ENCODE data around the gene KCNMA1. TPM values are rescaled to one million over a fixed set of nuclear protein-coding genes. Genes with fewer than 3 reads are reported as not detected.
"Not testable (repeated sequence)": the region's sequence is repeated elsewhere in the genome, so short reads cannot be mapped to it uniquely, and the experiment has no call there.

KCNMA1 gene
- 10 to 100 TPM in 7 of 8 experiments, 1 to 10 TPM in 1; 4.3 to 81.4 (median 17.3) TPM for total RNA-seq

- ATAC-seq (replicated peaks in 6 of 8): peak; percentile 44 to 87 (median 76)
- in situ Hi-C loops (cut with MboI; ENCODE audit: low pct_unique_long_range_greater_than_20kb in 2 of 9, low sequenced_read_pairs in 9 of 9, unreplicated experiment in 9 of 9): loop anchor here in 7 of 9 experiments (25.0 kb wide), 3 partner anchors 225 to 475 kb away; no protein-coding TSS in a partner anchor
- H3K4me3 ChIP-seq: peak within 1 kb of the TSS; percentile 50 to 67 (median 56)
- WGBS, 10 experiments: 0 to 3% methylated on average over 2 to 5 of the region's 121 CpGs; no CpG with 5 or more reads in 8 of the 10 experiments
- H3K27ac ChIP-seq: peak within 1 kb of the TSS; percentile 26 to 40
- H3K4me1 ChIP-seq (replicated peaks in 1 of 2): peaks cover 21% of the 10 kb centered on the region in 2 donors
Measured at GRCh38 chr10:77637532-77638320, at the start of gene KCNMA1. Gene KCNMA1 (minus strand): TSS chr10:77637808.

GRCh38 chr10:77686650-77687417 lies 49.2 kb upstream of the KCNMA1 start:
- Histone ChIP-seq H3K4me1 (replicated peaks in 1 of 2) (peaks cover 13 to 17% of the 10 kb centered on the region in 2 donors), H3K4me3 (no peak overlapping the region), H3K27ac (no peak overlapping the region)
- ATAC-seq (replicated peaks in 6 of 8): no peak
- in situ Hi-C loops (cut with MboI; ENCODE audit: low pct_unique_long_range_greater_than_20kb in 2 of 9, low sequenced_read_pairs in 9 of 9, unreplicated experiment in 9 of 9): no loop called here
- WGBS, 10 experiments: 18 to 100% (median 78%) methylated on average over 1 to 8 of the region's 11 CpGs

DNA sequence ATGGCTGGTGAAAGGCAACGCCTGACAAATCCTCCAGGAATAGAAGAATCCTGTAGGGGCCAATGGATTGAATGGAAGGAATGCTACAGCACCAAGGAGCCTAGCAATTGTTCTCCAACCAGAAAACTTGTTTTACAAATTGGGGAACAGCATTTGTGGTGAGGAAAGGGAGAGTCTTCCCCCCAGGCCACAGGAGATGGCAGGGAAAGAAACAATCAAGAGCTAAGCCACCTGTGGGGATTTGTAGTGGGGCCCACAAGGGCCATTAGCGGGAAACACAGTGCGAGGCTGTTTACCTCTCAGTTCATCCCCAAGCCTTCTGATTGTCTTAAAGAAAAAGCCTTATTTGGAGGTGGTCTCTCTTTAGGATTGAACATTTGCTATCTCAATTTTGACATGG lies 48.5 kb upstream of the KCNMA1 start:
- ATAC-seq (replicated peaks in 6 of 8): no peak
- 0 to 87% (median 65%) methylated on average over 1 to 3 of the region's 3 CpGs; no CpG with 5 or more reads in 4 of the 10 experiments for WGBS, 10 experiments
- Histone ChIP-seq H3K4me1 (replicated peaks in 1 of 2) (peaks cover 13 to 19% of the 10 kb centered on the region in 2 donors), H3K4me3 (no peak overlapping the region), H3K27ac (no peak overlapping the region)
- in situ Hi-C loops (cut with MboI; ENCODE audit: low pct_unique_long_range_greater_than_20kb in 2 of 9, low sequenced_read_pairs in 9 of 9, unreplicated experiment in 9 of 9): no loop called here

GRCh38 chr10:77685432-77685831 lies 47.8 kb upstream of the KCNMA1 start:
- Histone ChIP-seq H3K27ac (no peak overlapping the region), H3K4me3 (no peak overlapping the region), H3K4me1 (replicated peaks in 1 of 2) (peaks cover 13 to 18% of the 10 kb centered on the region in 2 donors)
- ATAC-seq (replicated peaks in 6 of 8): no peak
- 7 to 100% (median 41%) methylated on average over 1 to 3 of the region's 4 CpGs; no CpG with 5 or more reads in 4 of the 10 experiments for WGBS, 10 experiments
- in situ Hi-C loops (cut with MboI; ENCODE audit: low pct_unique_long_range_greater_than_20kb in 2 of 9, low sequenced_read_pairs in 9 of 9, unreplicated experiment in 9 of 9): no loop called here

GRCh38 chr10:77683088-77683432 lies 45.5 kb upstream of the KCNMA1 start:
- WGBS, 10 experiments: 60 to 100% (median 80%) methylated on average over 1 to 7 of the region's 8 CpGs; no CpG with 5 or more reads in 1 of the 10 experiments
- H3K4me3 ChIP-seq; H3K27ac ChIP-seq; ATAC-seq (replicated peaks in 6 of 8); in situ Hi-C loops (cut with MboI; ENCODE audit: low pct_unique_long_range_greater_than_20kb in 2 of 9, low sequenced_read_pairs in 9 of 9, unreplicated experiment in 9 of 9): not testable (repeated sequence)
- peaks cover 7 to 10% of the 10 kb centered on the region in 2 donors for H3K4me1 ChIP-seq (replicated peaks in 1 of 2)

GRCh38 chr10:77682393-77683087 lies 44.9 kb upstream of the KCNMA1 start:
- H3K4me3 ChIP-seq: no peak overlapping the region
- in situ Hi-C loops (cut with MboI; ENCODE audit: low pct_unique_long_range_greater_than_20kb in 2 of 9, low sequenced_read_pairs in 9 of 9, unreplicated experiment in 9 of 9): no loop called here
- no peak overlapping the region for H3K27ac ChIP-seq
- peaks cover 7 to 10% of the 10 kb centered on the region in 2 donors for H3K4me1 ChIP-seq (replicated peaks in 1 of 2)
- peak in 2 of 8 experiments; percentile 19 to 87 for ATAC-seq (replicated peaks in 6 of 8)
- 0 to 100% (median 80%) methylated on average over 1 to 4 of the region's 5 CpGs; no CpG with 5 or more reads in 3 of the 10 experiments for WGBS, 10 experiments

DNA sequence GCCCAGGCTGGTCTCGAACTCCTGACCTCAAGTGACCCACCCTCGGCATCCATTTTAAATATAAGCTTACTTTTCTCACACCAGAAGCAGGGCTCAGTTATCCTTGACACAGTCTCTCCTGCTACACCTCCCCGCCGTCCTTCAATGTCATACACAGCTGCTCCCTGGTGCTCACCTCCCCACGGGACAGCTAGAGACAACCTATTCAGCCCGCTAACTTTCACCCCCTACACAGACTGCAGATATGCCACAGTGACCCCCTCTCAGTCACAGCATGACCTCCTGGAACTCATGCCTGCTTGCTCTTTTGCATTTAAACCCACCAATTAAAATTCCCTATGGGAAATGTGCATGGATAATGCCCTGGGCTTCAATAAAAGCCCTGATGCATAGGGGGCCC lies 44.2 kb upstream of the KCNMA1 start:
- 17 to 100% (median 62%) methylated on average over 1 to 5 of the region's 6 CpGs; no CpG with 5 or more reads in 2 of the 10 experiments for whole genome bisulfite sequencing, 10 experiments
- peak in 2 of 8 experiments; percentile 26 to 46 for ATAC-seq (replicated peaks in 6 of 8)

DNA sequence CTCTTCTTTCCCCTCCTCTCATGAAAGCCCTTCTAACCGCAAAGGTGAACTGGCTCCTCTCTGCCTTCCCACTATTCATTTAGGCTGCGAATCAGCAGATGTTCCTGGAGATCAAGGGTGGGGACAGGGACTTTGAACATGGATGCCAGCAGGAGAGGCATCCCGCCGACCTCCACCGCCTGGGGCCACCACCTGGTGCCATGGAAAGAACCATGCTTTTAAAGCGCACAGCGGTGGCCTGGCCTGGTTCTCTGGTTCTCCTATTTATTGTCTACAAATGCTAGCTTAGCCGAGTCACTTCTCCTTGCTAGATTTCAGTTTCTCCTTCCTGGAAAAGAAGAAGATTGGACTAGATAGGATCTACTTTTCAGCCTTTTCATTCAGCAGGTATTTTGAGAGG lies 43.2 kb upstream of the KCNMA1 start:
- Histone ChIP-seq H3K27ac (no peak overlapping the region), H3K4me3 (no peak overlapping the region), H3K4me1 (replicated peaks in 1 of 2) (peaks cover 7 to 10% of the 10 kb centered on the region in 2 donors)
- WGBS, 10 experiments: 88 to 100% (median 95%) methylated on average over 1 to 8 of the region's 8 CpGs; no CpG with 5 or more reads in 1 of the 10 experiments
- ATAC-seq (replicated peaks in 6 of 8): no peak
- in situ Hi-C loops (cut with MboI; ENCODE audit: low pct_unique_long_range_greater_than_20kb in 2 of 9, low sequenced_read_pairs in 9 of 9, unreplicated experiment in 9 of 9): no loop called here

More for the DNA sequence above, 44.2 kb upstream of the KCNMA1 start:
- peaks cover 7 to 10% of the 10 kb centered on the region in 2 donors for H3K4me1 ChIP-seq (replicated peaks in 1 of 2)
- in situ Hi-C loops (cut with MboI; ENCODE audit: low pct_unique_long_range_greater_than_20kb in 2 of 9, low sequenced_read_pairs in 9 of 9, unreplicated experiment in 9 of 9): no loop called here
- no peak overlapping the region for H3K4me3 ChIP-seq
- H3K27ac ChIP-seq: no peak overlapping the region

DNA sequence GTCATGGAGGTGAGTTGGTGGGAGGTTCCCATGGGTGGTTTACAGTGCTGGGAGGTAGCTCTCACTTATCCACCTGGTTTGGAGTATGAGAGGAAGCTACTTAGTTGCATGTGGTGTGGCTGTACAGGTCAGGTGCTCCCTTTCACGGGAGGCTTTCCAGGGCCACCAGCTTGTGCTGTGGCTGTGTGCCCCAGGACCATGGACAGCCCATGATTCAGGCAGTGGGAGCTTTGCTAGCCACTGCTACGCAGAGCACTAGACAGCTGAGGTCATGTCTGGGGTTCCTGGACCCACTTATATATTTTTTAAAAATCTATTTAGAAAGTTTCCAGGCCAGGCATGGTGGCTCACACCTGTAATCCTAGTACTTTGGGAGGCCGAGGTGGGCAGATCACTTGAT lies 42.5 kb upstream of the KCNMA1 start:
- H3K4me3 ChIP-seq: no peak overlapping the region
- 80 to 100% (median 90%) methylated on average over 1 to 3 of the region's 3 CpGs; no CpG with 5 or more reads in 2 of the 10 experiments for WGBS, 10 experiments
- in situ Hi-C loops (cut with MboI; ENCODE audit: low pct_unique_long_range_greater_than_20kb in 2 of 9, low sequenced_read_pairs in 9 of 9, unreplicated experiment in 9 of 9): no loop called here
- no peak for ATAC-seq (replicated peaks in 6 of 8)
- no peak overlapping the region for H3K27ac ChIP-seq
- H3K4me1 ChIP-seq (replicated peaks in 1 of 2): peaks cover 7 to 10% of the 10 kb centered on the region in 2 donors

- in situ Hi-C loops (cut with MboI; ENCODE audit: low pct_unique_long_range_greater_than_20kb in 2 of 9, low sequenced_read_pairs in 9 of 9, unreplicated experiment in 9 of 9): no loop called here
Measured at GRCh38 chr10:77679217-77679616, 41.6 kb upstream of the KCNMA1 start.

DNA sequence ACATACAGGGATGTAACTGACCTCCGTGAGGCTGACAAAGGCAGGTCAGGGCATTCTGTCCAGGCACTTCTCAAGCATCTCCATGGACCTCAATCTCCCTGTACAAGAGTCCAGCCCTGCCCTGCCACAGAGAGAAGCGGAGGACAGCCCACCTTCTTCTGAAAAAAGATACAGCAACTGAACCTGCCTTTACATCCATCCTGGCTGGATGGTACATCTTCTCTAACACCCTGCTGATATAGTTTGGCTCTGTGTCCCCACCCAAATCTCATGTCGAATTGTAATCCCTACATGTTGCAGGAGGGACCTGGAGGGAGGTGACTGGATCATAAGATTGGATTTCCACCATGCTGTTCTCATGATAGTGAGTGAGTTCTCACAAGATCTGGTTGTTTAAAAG lies 40.5 kb upstream of the KCNMA1 start:
- in situ Hi-C loops (cut with MboI; ENCODE audit: low pct_unique_long_range_greater_than_20kb in 2 of 9, low sequenced_read_pairs in 9 of 9, unreplicated experiment in 9 of 9): no loop called here
- Histone ChIP-seq H3K27ac (no peak overlapping the region), H3K4me3 (no peak overlapping the region), H3K4me1 (replicated peaks in 1 of 2) (peaks cover 7 to 10% of the 10 kb centered on the region in 2 donors)
- ATAC-seq (replicated peaks in 6 of 8): no peak
- WGBS, 10 experiments: 13 to 100% (median 82%) methylated on average over 1 to 3 of the region's 3 CpGs; no CpG with 5 or more reads in 4 of the 10 experiments

More at GRCh38 chr10:77679217-77679616, 41.6 kb upstream of the KCNMA1 start:
- Histone ChIP-seq H3K27ac (no peak overlapping the region), H3K4me1 (replicated peaks in 1 of 2) (peaks cover 7 to 10% of the 10 kb centered on the region in 2 donors), H3K4me3 (no peak overlapping the region)
- ATAC-seq (replicated peaks in 6 of 8): peak in 2 of 8 experiments; percentile 12 to 64
- WGBS, 10 experiments: 46 to 100% (median 76%) methylated on average over 2 to 5 of the region's 5 CpGs

DNA sequence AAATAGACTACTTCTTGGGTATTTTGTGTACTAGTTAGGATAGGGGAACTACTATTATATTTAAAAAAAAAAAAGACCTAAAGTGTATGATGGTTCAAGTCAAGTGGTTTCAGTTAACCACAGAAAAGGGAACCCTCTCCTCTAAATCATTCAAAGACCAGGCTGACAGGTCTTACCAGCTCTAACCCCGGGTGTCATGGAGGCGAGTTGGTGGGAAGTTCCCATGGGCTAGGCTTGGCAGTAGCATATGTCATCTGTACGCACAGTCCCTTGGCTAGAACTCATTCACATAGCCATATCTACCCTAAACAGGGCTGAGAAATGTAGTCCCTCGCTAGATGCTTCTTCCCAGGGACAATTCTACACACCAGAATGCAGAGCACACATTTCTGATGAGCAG lies 37.7 kb upstream of the KCNMA1 start:
- 31 to 100% (median 82%) methylated on average over 1 to 4 of the region's 4 CpGs; no CpG with 5 or more reads in 2 of the 10 experiments for WGBS, 10 experiments
- in situ Hi-C loops (cut with MboI; ENCODE audit: low pct_unique_long_range_greater_than_20kb in 2 of 9, low sequenced_read_pairs in 9 of 9, unreplicated experiment in 9 of 9): no loop called here
- Histone ChIP-seq H3K27ac (no peak overlapping the region), H3K4me1 (replicated peaks in 1 of 2) (no peaks in the 10 kb centered on the region), H3K4me3 (no peak overlapping the region)
- no peak for ATAC-seq (replicated peaks in 6 of 8)
